ENCODE results near the gene PIGK.

PIGK gene

DNA sequence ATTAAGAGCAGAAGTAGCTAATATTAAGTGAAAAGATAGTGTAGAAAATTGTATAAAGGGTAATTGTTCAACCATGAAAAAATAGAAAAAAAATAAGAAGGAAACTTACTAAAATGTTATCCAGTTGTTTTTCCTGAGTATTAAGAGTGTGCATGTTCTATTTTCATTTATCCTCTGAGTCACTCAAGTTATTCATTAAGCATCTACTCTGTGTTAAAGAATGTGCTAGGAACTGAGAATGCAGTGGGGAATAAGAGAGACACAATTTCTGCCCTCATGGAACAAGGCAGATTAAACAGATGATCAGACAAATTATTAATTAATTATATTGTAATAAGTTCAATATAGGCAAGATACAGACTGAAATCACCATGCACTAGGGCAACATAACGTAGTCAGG, 10.8 kb upstream of the PIGK start:
- Histone ChIP-seq H2BK120ac (ENCODE audit: low read depth, low read length) (no peak overlapping the region), H3K4me2 (ENCODE audit: low read length) (no peak overlapping the region), H3K4me3 (ENCODE audit: low read length) (no peak overlapping the region), H3K79me1 (ENCODE audit: low read length) (no peaks in the 10 kb centered on the region), H3K79me2 (ENCODE audit: control insufficient read depth, insufficient read depth, low read length) (no peaks in the 10 kb centered on the region), H2AK5ac (ENCODE audit: low read length) (no peak overlapping the region), H3K27ac (ENCODE audit: low read depth, low read length) (no peak overlapping the region), H4K8ac (ENCODE audit: low read depth, low read length) (no peak overlapping the region), H3K27me3 (ENCODE audit: insufficient read depth, low read length, poor library complexity) (no peaks in the 10 kb centered on the region), H3K23ac (ENCODE audit: low read length) (no peak overlapping the region), H4K5ac (ENCODE audit: low read length) (no peak overlapping the region), H3K4me1 (ENCODE audit: control insufficient read depth, low read depth, low read length) (no peaks in the 10 kb centered on the region), H2BK5ac (ENCODE audit: low read length) (no peak overlapping the region), H3K18ac (ENCODE audit: low read length) (no peak overlapping the region), H2BK15ac (replicated peaks; ENCODE audit: low read depth) (no peak overlapping the region), H3K9ac (ENCODE audit: low read length) (no peak overlapping the region), H3K56ac (ENCODE audit: low read length) (no peak overlapping the region), H3K36me3 (ENCODE audit: control insufficient read depth, insufficient read depth, low read length) (no peaks in the 10 kb centered on the region), H3K4ac (ENCODE audit: low read depth, low read length) (no peak overlapping the region)
- no CpG with 5 or more reads among the region's 1 CpG for whole genome bisulfite sequencing (ENCODE audit: extremely low coverage, insufficient coverage, low lambda C conversion rate)
- no peak for DNase-seq

DNA sequence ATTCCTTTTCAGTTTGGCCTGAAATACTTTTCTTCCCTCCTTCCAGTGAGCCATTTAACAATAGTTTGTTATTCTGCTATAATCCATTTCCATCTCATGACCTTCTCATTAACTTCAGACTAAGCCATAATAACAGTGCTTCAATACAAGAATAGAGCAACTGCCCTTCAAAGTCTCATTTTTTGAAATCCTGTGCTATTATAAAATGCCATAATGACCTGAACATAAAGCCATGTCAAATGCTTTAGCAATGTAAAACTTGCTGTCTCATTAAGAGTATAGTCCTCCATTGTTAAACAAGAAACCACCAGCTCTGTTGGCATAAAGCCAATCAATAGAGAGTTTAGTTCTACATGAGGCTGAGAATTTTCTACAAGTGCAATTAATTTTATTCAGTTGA, 9.6 kb upstream of the PIGK start:
- no peak overlapping the region for H3K4me3 ChIP-seq (ENCODE audit: low read length)
- H3K4ac ChIP-seq (ENCODE audit: low read depth, low read length): no peak overlapping the region
- no peak overlapping the region for H3K18ac ChIP-seq (ENCODE audit: low read length)
- no peak overlapping the region for H2BK5ac ChIP-seq (ENCODE audit: low read length)
- no peaks in the 10 kb centered on the region for H3K4me1 ChIP-seq (ENCODE audit: control insufficient read depth, low read depth, low read length)
- H3K27ac ChIP-seq (ENCODE audit: low read depth, low read length): no peak overlapping the region
- no peak overlapping the region for H3K56ac ChIP-seq (ENCODE audit: low read length)
- no peak overlapping the region for H3K23ac ChIP-seq (ENCODE audit: low read length)
- H3K79me2 ChIP-seq (ENCODE audit: control insufficient read depth, insufficient read depth, low read length): no peaks in the 10 kb centered on the region
- no peak overlapping the region for H2BK120ac ChIP-seq (ENCODE audit: low read depth, low read length)
- no peaks in the 10 kb centered on the region for H3K36me3 ChIP-seq (ENCODE audit: control insufficient read depth, insufficient read depth, low read length)
- H3K9ac ChIP-seq (ENCODE audit: low read length): no peak overlapping the region
- no peaks in the 10 kb centered on the region for H3K27me3 ChIP-seq (ENCODE audit: insufficient read depth, low read length, poor library complexity)
- H2AK5ac ChIP-seq (ENCODE audit: low read length): no peak overlapping the region
- no peak overlapping the region for H4K8ac ChIP-seq (ENCODE audit: low read depth, low read length)
- H3K79me1 ChIP-seq (ENCODE audit: low read length): no peaks in the 10 kb centered on the region
- no peak overlapping the region for H4K5ac ChIP-seq (ENCODE audit: low read length)
- DNase-seq: no peak
- H3K4me2 ChIP-seq (ENCODE audit: low read length): no peak overlapping the region
- H2BK15ac ChIP-seq (replicated peaks; ENCODE audit: low read depth): no peak overlapping the region

DNA sequence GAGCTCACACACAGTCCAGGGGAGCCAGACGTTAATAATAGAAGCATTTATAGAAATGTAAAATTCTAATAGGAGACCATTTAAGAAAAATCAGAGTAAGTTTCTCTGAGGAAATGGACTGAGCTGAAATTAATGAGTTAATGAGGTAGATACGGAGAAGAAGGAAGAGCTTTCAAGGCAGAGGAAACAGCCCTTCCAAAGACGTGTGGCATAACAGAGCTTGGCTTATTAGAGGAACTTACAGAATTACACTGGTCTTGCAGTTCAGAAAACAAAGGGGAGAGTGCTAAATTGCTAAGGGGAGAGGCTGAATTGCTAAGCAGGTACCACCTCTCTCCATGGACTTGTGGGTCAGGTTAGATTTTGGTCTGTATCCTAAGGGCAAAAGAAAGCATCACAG, 8.2 kb upstream of the PIGK start:
- H3K27ac ChIP-seq (ENCODE audit: low read depth, low read length): no peak overlapping the region
- no peak overlapping the region for H3K4me3 ChIP-seq (ENCODE audit: low read length)
- H3K79me2 ChIP-seq (ENCODE audit: control insufficient read depth, insufficient read depth, low read length): no peaks in the 10 kb centered on the region
- no peak overlapping the region for H3K4ac ChIP-seq (ENCODE audit: low read depth, low read length)
- H3K79me1 ChIP-seq (ENCODE audit: low read length): no peaks in the 10 kb centered on the region
- no peak overlapping the region for H4K8ac ChIP-seq (ENCODE audit: low read depth, low read length)
- no peak overlapping the region for H3K9ac ChIP-seq (ENCODE audit: low read length)
- H3K36me3 ChIP-seq (ENCODE audit: control insufficient read depth, insufficient read depth, low read length): no peaks in the 10 kb centered on the region
- DNase-seq: no peak
- H2BK15ac ChIP-seq (replicated peaks; ENCODE audit: low read depth): no peak overlapping the region
- no peak overlapping the region for H3K56ac ChIP-seq (ENCODE audit: low read length)
- no peak overlapping the region for H2BK120ac ChIP-seq (ENCODE audit: low read depth, low read length)
- H3K4me1 ChIP-seq (ENCODE audit: control insufficient read depth, low read depth, low read length): no peaks in the 10 kb centered on the region
- no peak overlapping the region for H3K4me2 ChIP-seq (ENCODE audit: low read length)
- H3K23ac ChIP-seq (ENCODE audit: low read length): no peak overlapping the region
- no peak overlapping the region for H4K5ac ChIP-seq (ENCODE audit: low read length)
- no CpG with 5 or more reads among the region's 3 CpGs for WGBS (ENCODE audit: extremely low coverage, insufficient coverage, low lambda C conversion rate)
- H3K27me3 ChIP-seq (ENCODE audit: insufficient read depth, low read length, poor library complexity): no peaks in the 10 kb centered on the region
- H2AK5ac ChIP-seq (ENCODE audit: low read length): no peak overlapping the region
- no peak overlapping the region for H2BK5ac ChIP-seq (ENCODE audit: low read length)
- H3K18ac ChIP-seq (ENCODE audit: low read length): no peak overlapping the region

DNA sequence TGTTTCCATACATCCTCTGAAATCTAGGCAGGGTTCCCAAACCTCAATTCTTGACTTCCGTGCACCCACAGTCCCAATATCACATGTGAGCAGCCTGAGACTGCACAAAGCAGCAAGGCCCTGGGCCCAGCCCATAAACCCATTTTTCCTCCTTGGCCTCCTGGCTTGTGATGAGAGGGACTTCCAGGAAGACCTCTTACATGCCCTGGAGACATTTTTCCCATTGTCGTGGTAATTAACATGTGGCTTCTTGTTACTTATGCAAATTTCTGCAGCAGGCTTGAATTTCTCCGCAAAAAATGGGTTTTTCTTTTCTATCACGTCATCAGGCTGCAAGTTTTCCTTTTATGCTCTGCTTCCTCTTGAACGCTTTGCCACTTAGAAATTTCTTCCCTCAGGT, 3.3 kb upstream of the PIGK start:
- no peaks in the 10 kb centered on the region for H3K79me1 ChIP-seq (ENCODE audit: low read length)
- WGBS (ENCODE audit: extremely low coverage, insufficient coverage, low lambda C conversion rate): no CpG with 5 or more reads among the region's 5 CpGs
- no peak overlapping the region for H2BK15ac ChIP-seq (replicated peaks; ENCODE audit: low read depth)
- H4K5ac ChIP-seq (ENCODE audit: low read length): no peak overlapping the region
- H2AK5ac ChIP-seq (ENCODE audit: low read length): no peak overlapping the region
- peak; percentile 58 for DNase-seq
- no peaks in the 10 kb centered on the region for H3K27me3 ChIP-seq (ENCODE audit: insufficient read depth, low read length, poor library complexity)
- H3K23ac ChIP-seq (ENCODE audit: low read length): no peak overlapping the region
- no peak overlapping the region for H3K27ac ChIP-seq (ENCODE audit: low read depth, low read length)
- no peak overlapping the region for H3K4me3 ChIP-seq (ENCODE audit: low read length)
- H3K9ac ChIP-seq (ENCODE audit: low read length): no peak overlapping the region
- H4K8ac ChIP-seq (ENCODE audit: low read depth, low read length): no peak overlapping the region
- no peak overlapping the region for H3K4ac ChIP-seq (ENCODE audit: low read depth, low read length)
- no peak overlapping the region for H2BK120ac ChIP-seq (ENCODE audit: low read depth, low read length)
- no peaks in the 10 kb centered on the region for H3K79me2 ChIP-seq (ENCODE audit: control insufficient read depth, insufficient read depth, low read length)
- no peaks in the 10 kb centered on the region for H3K36me3 ChIP-seq (ENCODE audit: control insufficient read depth, insufficient read depth, low read length)
- H2BK5ac ChIP-seq (ENCODE audit: low read length): no peak overlapping the region
- H3K4me1 ChIP-seq (ENCODE audit: control insufficient read depth, low read depth, low read length): no peaks in the 10 kb centered on the region
- H3K4me2 ChIP-seq (ENCODE audit: low read length): no peak overlapping the region
- no peak overlapping the region for H3K18ac ChIP-seq (ENCODE audit: low read length)
- no peak overlapping the region for H3K56ac ChIP-seq (ENCODE audit: low read length)

DNA sequence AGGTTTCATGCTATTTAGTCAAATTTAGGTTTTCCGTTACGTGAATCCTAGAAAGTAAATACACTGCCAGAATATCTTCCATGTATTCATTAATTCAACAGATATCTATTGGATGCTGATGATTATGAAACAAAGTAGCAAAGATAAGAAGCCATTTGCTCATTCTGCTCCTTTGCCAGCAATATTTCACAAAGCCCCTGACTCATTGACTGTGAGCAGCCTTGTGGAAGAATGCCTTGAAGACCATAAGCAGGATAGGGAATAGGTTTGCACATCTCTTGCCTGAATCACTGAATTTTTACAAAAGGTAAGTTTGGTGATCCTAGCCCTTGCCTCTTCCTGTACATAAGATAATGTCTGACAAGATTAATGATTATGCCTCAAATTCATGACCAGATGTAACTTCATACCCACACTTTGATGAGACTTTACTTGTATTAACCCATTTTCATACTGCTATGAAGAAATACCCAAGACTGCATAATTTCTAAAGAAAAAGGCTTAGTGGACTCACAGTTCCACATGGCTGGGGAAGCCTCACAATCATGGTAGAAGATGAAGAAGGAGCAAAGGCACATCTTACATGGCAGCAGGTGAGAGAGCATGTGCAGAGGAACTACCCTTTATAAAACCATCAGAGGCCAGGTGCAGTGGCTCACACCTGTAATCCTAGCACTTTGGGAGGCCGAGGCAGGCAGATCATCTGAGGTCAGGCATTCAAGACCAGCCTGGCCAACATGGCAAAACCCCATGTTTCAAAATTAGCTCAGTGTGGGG, 1.6 kb upstream of the PIGK start:
- H3K23ac ChIP-seq (ENCODE audit: low read length): no peak overlapping the region
- H4K5ac ChIP-seq (ENCODE audit: low read length): no peak overlapping the region
- no peak overlapping the region for H2AK5ac ChIP-seq (ENCODE audit: low read length)
- H3K4me2 ChIP-seq (ENCODE audit: low read length): no peak overlapping the region
- no peak overlapping the region for H3K9ac ChIP-seq (ENCODE audit: low read length)
- no peak overlapping the region for H2BK5ac ChIP-seq (ENCODE audit: low read length)
- no peaks in the 10 kb centered on the region for H3K36me3 ChIP-seq (ENCODE audit: control insufficient read depth, insufficient read depth, low read length)
- no peaks in the 10 kb centered on the region for H3K79me2 ChIP-seq (ENCODE audit: control insufficient read depth, insufficient read depth, low read length)
- H3K79me1 ChIP-seq (ENCODE audit: low read length): no peaks in the 10 kb centered on the region
- no peak overlapping the region for H3K4me3 ChIP-seq (ENCODE audit: low read length)
- H2BK15ac ChIP-seq (replicated peaks; ENCODE audit: low read depth): no peak overlapping the region
- no peak overlapping the region for H2BK120ac ChIP-seq (ENCODE audit: low read depth, low read length)
- no peaks in the 10 kb centered on the region for H3K27me3 ChIP-seq (ENCODE audit: insufficient read depth, low read length, poor library complexity)
- no peak overlapping the region for H3K27ac ChIP-seq (ENCODE audit: low read depth, low read length)
- no peak for DNase-seq
- no CpG with 5 or more reads among the region's 3 CpGs for WGBS (ENCODE audit: extremely low coverage, insufficient coverage, low lambda C conversion rate)
- no peaks in the 10 kb centered on the region for H3K4me1 ChIP-seq (ENCODE audit: control insufficient read depth, low read depth, low read length)
- H3K56ac ChIP-seq (ENCODE audit: low read length): no peak overlapping the region
- H3K4ac ChIP-seq (ENCODE audit: low read depth, low read length): no peak overlapping the region
- H4K8ac ChIP-seq (ENCODE audit: low read depth, low read length): no peak overlapping the region
- no peak overlapping the region for H3K18ac ChIP-seq (ENCODE audit: low read length)
